HepG2 (cell line): ENCODE data around the gene C19orf73. TPM values are rescaled to one million over a fixed set of nuclear protein-coding genes. Genes with fewer than 3 reads are reported as not detected.
A peak's percentile ranks its signal among the peaks of the same experiment; 100 is the strongest.

Experiments used
- ETV6 ChIP-seq: sonication (generic); formaldehyde crosslinking; conservative IDR thresholded peaks from 2 replicates; pipeline ENCODE4 v1.4.0; 2020; ENCODE audit warnings: missing genetic modification reagents
- NFE2L1 ChIP-seq: sonication (generic); formaldehyde crosslinking; IDR thresholded peaks from 2 replicates; pipeline ENCODE4 v1.4.0; 2020; ENCODE audit warnings: missing genetic modification reagents, mild to moderate bottlenecking, borderline replicate concordance
- POGK ChIP-seq: sonication (generic); formaldehyde crosslinking; conservative IDR thresholded peaks from 2 replicates; pipeline ENCODE4 v1.8.0; 2022; ENCODE audit warnings: mild to moderate bottlenecking, moderate library complexity, missing genetic modification reagents
- RARG ChIP-seq: sonication (generic); formaldehyde crosslinking; IDR thresholded peaks from 2 replicates; pipeline ENCODE4 v1.4.0; 2020; ENCODE audit warnings: low read depth, mild to moderate bottlenecking, missing genetic modification reagents
- ZNF101 ChIP-seq: sonication (generic); formaldehyde crosslinking; IDR thresholded peaks from 2 replicates; pipeline ENCODE4 v1.4.0; 2020; ENCODE audit warnings: mild to moderate bottlenecking, low read depth, missing genetic modification reagents, borderline replicate concordance
- ZNF274 ChIP-seq: sonication (generic); formaldehyde crosslinking; IDR thresholded peaks from 2 replicates; pipeline ENCODE4 v1.5.1; 2020; ENCODE audit warnings: mild to moderate bottlenecking, missing genetic modification reagents
- ZNF292 ChIP-seq: sonication (generic); formaldehyde crosslinking; IDR thresholded peaks from 2 replicates; pipeline ENCODE4 v1.8.1; 2022; ENCODE audit warnings: mild to moderate bottlenecking, low read depth, missing genetic modification reagents, borderline replicate concordance
- ZNF605 ChIP-seq: sonication (generic); formaldehyde crosslinking; IDR thresholded peaks from 2 replicates; pipeline ENCODE4 v1.8.0; 2022; ENCODE audit warnings: mild to moderate bottlenecking, missing genetic modification reagents
- ZNF75D ChIP-seq: sonication (generic); formaldehyde crosslinking; IDR thresholded peaks from 2 replicates; pipeline ENCODE4 v1.8.1; 2023; ENCODE audit warnings: missing genetic modification reagents, mild to moderate bottlenecking, borderline replicate concordance
- ZNF883 ChIP-seq: sonication (generic); formaldehyde crosslinking; IDR thresholded peaks from 2 replicates; pipeline ENCODE4 v1.5.1; 2020; ENCODE audit warnings: mild to moderate bottlenecking, missing genetic modification reagents; ENCODE audit errors: not compliant biosample characterization
- polyA plus RNA-seq, 8 experiments: library from polyadenylated mRNA; depleted of rRNA in 3 of 8; stranded (reverse) in 7 of 8; unstranded in 1 of 8; fragments of >200 nt; fragmentation: Illumina TruSeq in 4 of 8; extraction: Trizol in 4 of 8; gene quantifications; 2 replicates each; pipeline versions ENCODE4 v1.2.1 to v1.2.3, GENCODE V29; 2011 to 2016; ENCODE audit warnings: low read depth in 4 of 8, missing spikeins in 1 of 8, mixed read lengths in 1 of 8; ENCODE audit not compliant: insufficient read depth in 1 of 8
- total RNA-seq, 5 experiments: library from RNA; depleted of rRNA; stranded (reverse); fragments of >200 nt; fragmentation: Illumina TruSeq; extraction: Trizol; gene quantifications; 2 replicates each; pipeline ENCODE4 v1.2.3, GENCODE V29; 2016; ENCODE audit warnings: low read depth in 1 of 5
- TF ChIP-seq, protein P1 (sequence below): sonication (generic); formaldehyde crosslinking; IDR thresholded peaks from 2 replicates; pipeline ENCODE4 v1.9.0; 2021; ENCODE audit warnings: mild to moderate bottlenecking, missing genetic modification reagents
- TF ChIP-seq, protein P2 (sequence below): sonication (generic); formaldehyde crosslinking; IDR thresholded peaks from 2 replicates; pipeline ENCODE4 v1.4.0; 2020; ENCODE audit warnings: missing genetic modification reagents, mild to moderate bottlenecking, borderline replicate concordance

The C19orf73 gene
- total and polyA plus RNA-seq, 2 of the 13 experiments (the other 11 are each of a cell fraction or from before 2014, with no cell fraction given) = 1.4 to 1.5 TPM

GRCh38 chr19:49150106-49150943 lies 31.4 kb upstream of the C19orf73 start (continued):
- TF ChIP-seq POGK (CRISPR knock-in tag) (peak; percentile 65; the same call in 1 of the 2 replicates), RARG (CRISPR knock-in tag) (no peak), ZNF101 (CRISPR knock-in tag) (0 out of 2 replicates have a peak, but pooled peaks have one; percentile 77), ZNF292 (no peak), ZNF75D (CRISPR knock-in tag) (no peak), ZNF605 (CRISPR knock-in tag) (peak; percentile 50; the same call in 1 of the 2 replicates), NFE2L1 (CRISPR knock-in tag) (no peak), ZNF274 (peak; percentile 53), ETV6 (no peak), ZNF883 (no peak)
- TF ChIP-seq, protein P1, sequence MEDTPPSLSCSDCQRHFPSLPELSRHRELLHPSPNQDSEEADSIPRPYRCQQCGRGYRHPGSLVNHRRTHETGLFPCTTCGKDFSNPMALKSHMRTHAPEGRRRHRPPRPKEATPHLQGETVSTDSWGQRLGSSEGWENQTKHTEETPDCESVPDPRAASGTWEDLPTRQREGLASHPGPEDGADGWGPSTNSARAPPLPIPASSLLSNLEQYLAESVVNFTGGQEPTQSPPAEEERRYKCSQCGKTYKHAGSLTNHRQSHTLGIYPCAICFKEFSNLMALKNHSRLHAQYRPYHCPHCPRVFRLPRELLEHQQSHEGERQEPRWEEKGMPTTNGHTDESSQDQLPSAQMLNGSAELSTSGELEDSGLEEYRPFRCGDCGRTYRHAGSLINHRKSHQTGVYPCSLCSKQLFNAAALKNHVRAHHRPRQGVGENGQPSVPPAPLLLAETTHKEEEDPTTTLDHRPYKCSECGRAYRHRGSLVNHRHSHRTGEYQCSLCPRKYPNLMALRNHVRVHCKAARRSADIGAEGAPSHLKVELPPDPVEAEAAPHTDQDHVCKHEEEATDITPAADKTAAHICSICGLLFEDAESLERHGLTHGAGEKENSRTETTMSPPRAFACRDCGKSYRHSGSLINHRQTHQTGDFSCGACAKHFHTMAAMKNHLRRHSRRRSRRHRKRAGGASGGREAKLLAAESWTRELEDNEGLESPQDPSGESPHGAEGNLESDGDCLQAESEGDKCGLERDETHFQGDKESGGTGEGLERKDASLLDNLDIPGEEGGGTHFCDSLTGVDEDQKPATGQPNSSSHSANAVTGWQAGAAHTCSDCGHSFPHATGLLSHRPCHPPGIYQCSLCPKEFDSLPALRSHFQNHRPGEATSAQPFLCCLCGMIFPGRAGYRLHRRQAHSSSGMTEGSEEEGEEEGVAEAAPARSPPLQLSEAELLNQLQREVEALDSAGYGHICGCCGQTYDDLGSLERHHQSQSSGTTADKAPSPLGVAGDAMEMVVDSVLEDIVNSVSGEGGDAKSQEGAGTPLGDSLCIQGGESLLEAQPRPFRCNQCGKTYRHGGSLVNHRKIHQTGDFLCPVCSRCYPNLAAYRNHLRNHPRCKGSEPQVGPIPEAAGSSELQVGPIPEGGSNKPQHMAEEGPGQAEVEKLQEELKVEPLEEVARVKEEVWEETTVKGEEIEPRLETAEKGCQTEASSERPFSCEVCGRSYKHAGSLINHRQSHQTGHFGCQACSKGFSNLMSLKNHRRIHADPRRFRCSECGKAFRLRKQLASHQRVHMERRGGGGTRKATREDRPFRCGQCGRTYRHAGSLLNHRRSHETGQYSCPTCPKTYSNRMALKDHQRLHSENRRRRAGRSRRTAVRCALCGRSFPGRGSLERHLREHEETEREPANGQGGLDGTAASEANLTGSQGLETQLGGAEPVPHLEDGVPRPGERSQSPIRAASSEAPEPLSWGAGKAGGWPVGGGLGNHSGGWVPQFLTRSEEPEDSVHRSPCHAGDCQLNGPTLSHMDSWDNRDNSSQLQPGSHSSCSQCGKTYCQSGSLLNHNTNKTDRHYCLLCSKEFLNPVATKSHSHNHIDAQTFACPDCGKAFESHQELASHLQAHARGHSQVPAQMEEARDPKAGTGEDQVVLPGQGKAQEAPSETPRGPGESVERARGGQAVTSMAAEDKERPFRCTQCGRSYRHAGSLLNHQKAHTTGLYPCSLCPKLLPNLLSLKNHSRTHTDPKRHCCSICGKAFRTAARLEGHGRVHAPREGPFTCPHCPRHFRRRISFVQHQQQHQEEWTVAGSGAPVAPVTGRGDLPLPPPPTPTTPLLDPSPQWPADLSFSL (CRISPR knock-in tag) = no peak
- TF ChIP-seq, protein P2, sequence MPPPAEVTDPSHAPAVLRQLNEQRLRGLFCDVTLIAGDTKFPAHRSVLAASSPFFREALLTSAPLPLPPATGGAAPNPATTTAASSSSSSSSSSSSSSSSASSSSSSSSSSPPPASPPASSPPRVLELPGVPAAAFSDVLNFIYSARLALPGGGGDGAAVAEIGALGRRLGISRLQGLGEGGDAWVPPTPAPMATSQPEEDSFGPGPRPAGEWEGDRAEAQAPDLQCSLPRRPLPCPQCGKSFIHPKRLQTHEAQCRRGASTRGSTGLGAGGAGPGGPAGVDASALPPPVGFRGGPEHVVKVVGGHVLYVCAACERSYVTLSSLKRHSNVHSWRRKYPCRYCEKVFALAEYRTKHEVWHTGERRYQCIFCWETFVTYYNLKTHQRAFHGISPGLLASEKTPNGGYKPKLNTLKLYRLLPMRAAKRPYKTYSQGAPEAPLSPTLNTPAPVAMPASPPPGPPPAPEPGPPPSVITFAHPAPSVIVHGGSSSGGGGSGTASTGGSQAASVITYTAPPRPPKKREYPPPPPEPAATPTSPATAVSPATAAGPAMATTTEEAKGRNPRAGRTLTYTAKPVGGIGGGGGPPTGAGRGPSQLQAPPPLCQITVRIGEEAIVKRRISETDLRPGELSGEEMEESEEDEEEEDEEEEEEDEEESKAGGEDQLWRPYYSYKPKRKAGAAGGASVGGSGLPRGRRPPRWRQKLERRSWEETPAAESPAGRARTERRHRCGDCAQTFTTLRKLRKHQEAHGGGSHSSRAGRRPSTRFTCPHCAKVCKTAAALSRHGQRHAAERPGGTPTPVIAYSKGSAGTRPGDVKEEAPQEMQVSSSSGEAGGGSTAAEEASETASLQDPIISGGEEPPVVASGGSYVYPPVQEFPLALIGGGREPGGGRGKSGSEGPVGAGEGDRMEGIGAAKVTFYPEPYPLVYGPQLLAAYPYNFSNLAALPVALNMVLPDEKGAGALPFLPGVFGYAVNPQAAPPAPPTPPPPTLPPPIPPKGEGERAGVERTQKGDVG (CRISPR knock-in tag) = no peak
